Frontal cortex (tissue), 4 donors: Measurements from ENCODE around the gene PGC. TPM values are rescaled to one million over a fixed set of nuclear protein-coding genes. Genes with fewer than 3 reads are reported as not detected.

Experiments
- DNase-seq, 2 donors: peaks; one replicate each; pipeline ENCODE4 v3.0.0; 2012; ENCODE audit warnings: low spot score in 2 of 2
- FAIRE-seq: peaks from 2 replicates; lab custom pipeline; 2012; peaks lifted over from hg19 to GRCh38; lab: Jason Lieb, UNC
- small RNA-seq: library from RNA; depleted of rRNA; stranded (forward); fragments of <200 nt; gene quantifications from one replicate; pipeline ENCODE3, GENCODE V24; 2014
- total RNA-seq: library from RNA; depleted of rRNA; stranded (reverse); fragments of >200 nt; gene quantifications from one replicate; pipeline ENCODE4 v1.2.3, GENCODE V29; 2014
- donor health status: control.
- donor health status: control.
- donor health status: control.

The PGC gene
- total RNA-seq, 1 donor from 2014 or later = under 0.01 TPM

DNA sequence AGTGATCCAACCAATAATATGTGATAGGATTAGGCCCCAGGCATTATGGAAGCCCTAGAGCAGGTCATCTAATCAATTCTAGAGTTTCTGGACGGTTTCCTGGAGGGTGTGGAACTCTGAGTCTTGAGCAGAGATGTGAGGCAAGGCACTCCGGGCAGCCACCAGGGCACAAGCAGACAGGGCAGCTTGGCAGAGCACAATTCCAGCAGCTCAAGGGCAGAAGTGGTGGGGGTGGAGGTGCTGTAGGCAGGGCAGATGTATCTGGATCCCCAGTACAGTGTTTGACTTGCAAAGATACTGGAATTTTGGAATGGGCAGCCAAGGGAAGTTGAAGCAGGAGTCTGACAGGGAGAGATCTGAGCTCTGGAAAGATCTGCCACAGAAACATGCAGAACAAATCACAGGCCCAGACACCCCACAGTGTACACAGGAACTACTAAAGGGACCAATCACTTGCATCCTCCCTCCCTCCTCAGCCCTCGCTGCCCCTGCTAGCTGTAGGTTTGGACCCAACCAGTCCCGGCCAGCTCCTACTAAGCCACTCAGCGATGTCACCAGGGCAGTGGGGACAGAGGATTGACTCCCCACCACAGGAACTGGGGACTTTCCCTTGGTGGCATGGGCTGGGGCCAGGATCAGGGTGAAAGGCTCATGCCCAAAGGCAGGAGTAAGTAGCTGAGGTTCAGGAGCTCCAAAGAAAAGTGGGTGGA, 58.8 kb downstream of the PGC start:
- no peak for FAIRE-seq
- DNase-seq = no peak

DNA sequence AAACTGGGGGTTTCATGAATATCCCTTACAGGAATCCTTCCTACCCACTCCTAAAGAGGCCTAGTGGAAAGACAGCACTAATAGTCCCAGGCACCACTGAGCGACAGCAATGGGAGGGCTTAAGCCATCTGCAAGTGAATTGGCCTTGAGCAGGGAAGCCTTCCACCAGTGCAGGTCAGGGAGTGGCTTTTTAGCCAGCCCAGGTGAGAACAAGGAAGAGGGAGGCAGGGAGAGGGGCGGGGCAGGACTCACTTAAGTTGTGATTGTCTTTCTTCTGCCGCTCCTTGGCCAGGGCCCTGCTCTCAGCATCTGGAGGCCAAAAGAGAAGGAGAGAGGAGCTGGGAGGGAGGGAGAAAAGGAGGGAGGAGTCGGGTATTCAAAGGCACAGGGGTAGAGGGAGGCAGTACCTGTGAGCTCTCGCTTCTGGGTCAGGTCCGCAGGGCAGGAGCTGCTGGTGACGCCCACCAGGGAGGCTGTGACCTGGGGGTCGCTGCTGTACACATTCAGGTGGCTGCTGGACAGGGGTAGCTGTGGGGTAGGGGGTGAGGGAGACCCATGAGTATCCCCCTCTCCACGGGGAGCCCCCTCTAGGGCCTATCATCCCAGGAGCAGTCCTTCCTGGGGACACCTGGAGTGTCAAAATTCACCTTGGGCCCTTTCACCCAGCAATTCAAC, 59.6 kb downstream of the PGC start:
- no peak for DNase-seq
- no peak for FAIRE-seq

Small RNA genes lying within 50 kb of the gene (small RNA-seq; reads per million reads assigned to genes)
- gene AL365205.2 = not detected
- gene AL365205.3 = not detected

Other genes starting within 250 kb of the PGC start
- gene FOXP4, start 201.0 kb downstream of the PGC start, total RNA-seq = 0.82 TPM
- gene MDFI, start 108.9 kb downstream of the PGC start, total RNA-seq = 11.4 TPM
- 1.6 TPM for gene TFEB, start 11.8 kb downstream of the PGC start, total RNA-seq
- gene FRS3, start 32.5 kb upstream of the PGC start, total RNA-seq = 9.4 TPM
- 0.41 TPM for gene PRICKLE4, start 33.4 kb upstream of the PGC start, total RNA-seq
- 35.9 TPM for gene TOMM6, start 40.3 kb upstream of the PGC start, total RNA-seq
- 10.6 TPM for gene USP49, start 148.0 kb upstream of the PGC start, total RNA-seq
- gene MED20, start 173.7 kb upstream of the PGC start, total RNA-seq = 16.7 TPM
- 14.7 TPM for gene BYSL, start 174.1 kb upstream of the PGC start, total RNA-seq
- gene CCND3, start 194.4 kb upstream of the PGC start, total RNA-seq = 12.6 TPM